ENCODE data around the gene LRRC38. TPM values are rescaled to one million over a fixed set of nuclear protein-coding genes. Genes with fewer than 3 reads are reported as not detected.

The LRRC38 gene
- total and polyA plus RNA-seq, 10 of the 15 experiments (the other 5 are each of a cell fraction or from before 2014, with no cell fraction given): not detected

- no peak overlapping the region for H3K9ac ChIP-seq (ENCODE audit: control insufficient read depth, insufficient read depth, low read length)
- H3K36me3 ChIP-seq (ENCODE audit: control insufficient read depth in 2 of 2, insufficient read depth in 2 of 2, low read length in 1 of 2): no peaks in the 10 kb centered on the region
- no peak for TF ChIP-seq EED (IDR thresholded peaks at IDR 0.05; ENCODE audit: low read depth)
- TF ChIP-seq SUZ12 (IDR thresholded peaks at IDR 0.05; ENCODE audit: unreplicated experiment): no peak
- TF ChIP-seq SREBF2 (IDR thresholded peaks at IDR 0.05; ENCODE audit: low read length): no peak
- TF ChIP-seq RFX5 (IDR thresholded peaks at IDR 0.05; ENCODE audit: low read depth, low read length): no peak
- no peak for TF ChIP-seq ZBTB33 (IDR thresholded peaks at IDR 0.05)
- TF ChIP-seq NFYB (IDR thresholded peaks at IDR 0.05; ENCODE audit: insufficient read depth, low read depth, low read length): no peak
- no peak for TF ChIP-seq IRF5 (IDR thresholded peaks at IDR 0.05; ENCODE audit: borderline replicate concordance)
- no peak for TF ChIP-seq NFXL1 (IDR thresholded peaks at IDR 0.05; ENCODE audit: borderline replicate concordance)
- no peak for TF ChIP-seq ZBTB40 (IDR thresholded peaks at IDR 0.05; ENCODE audit: borderline replicate concordance)
- TF ChIP-seq IKZF1 (conservative IDR thresholded peaks at IDR 0.05): no peak
- H2AFZ ChIP-seq (ENCODE audit: control insufficient read depth, low read depth, low read length): no peak overlapping the region
- no peaks in the 10 kb centered on the region for H3K79me2 ChIP-seq (ENCODE audit: control insufficient read depth, insufficient read depth, low read length)
- H3K9me3 ChIP-seq (replicated peaks; ENCODE audit: control insufficient read depth, insufficient read depth, low read length): no peaks in the 10 kb centered on the region
- FAIRE-seq: no peak
- WGBS (ENCODE audit: insufficient coverage, insufficient replicate concordance, low lambda C conversion rate, missing lambda C conversion rate): 40% methylated on average over 3 of the region's 3 CpGs
- in situ Hi-C loops (cut with MboI): no loop called here
- H3K4me1 ChIP-seq (ENCODE audit: control insufficient read depth, insufficient read depth, low read length): no peaks in the 10 kb centered on the region
- CTCF ChIA-PET: no interaction called here
- no peak for ATAC-seq
- peaks cover 0 to 3% of the 10 kb centered on the region in 2 experiments; a peak in 2 of 4 replicates for H3K27me3 ChIP-seq (replicated peaks in 1 of 2; ENCODE audit: control insufficient read depth in 2 of 2, insufficient read depth in 2 of 2, low read length in 1 of 2)
- no peak overlapping the region for H3K4me2 ChIP-seq (ENCODE audit: control insufficient read depth, insufficient read depth)
- no peak overlapping the region for H3K27ac ChIP-seq (ENCODE audit: control insufficient read depth, insufficient read depth)
- POLR2A ChIA-PET: no interaction called here
- RAD21 ChIA-PET (ENCODE audit: unreplicated experiment): no interaction called here
- no peaks in the 10 kb centered on the region for H4K20me1 ChIP-seq (ENCODE audit: control insufficient read depth, insufficient read depth)
- BruUV-seq (replicated peaks): no TSS peak
- SMC1A ChIA-PET (ENCODE audit: uncharacterized antibody, unreplicated experiment): no interaction called here
- H3K4me3 ChIP-seq: no peak overlapping the region
- intact Hi-C loops (cut with micrococcal nuclease; ENCODE audit: unreplicated experiment): no loop called here
- no peak for DNase-seq (ENCODE audit: low read depth, low spot score)
Measured at GRCh38 chr1:13487957-13488356, 25.8 kb downstream of the LRRC38 start.

All from GM12878 (cell line).